Gastroesophageal sphincter (tissue), 4 donors: ENCODE results near the gene GPR63. TPM values are rescaled to one million over a fixed set of nuclear protein-coding genes. Genes with fewer than 3 reads are reported as not detected.

ENCODE experiments used
- ATAC-seq: fragments of 150-250 bp; one replicate; pipeline ENCODE4 v1.9.1; 2016; ENCODE audit warnings: mild to moderate bottlenecking, moderate library complexity
- H3K27ac ChIP-seq, 4 donors: fragments of 200-600 bp; sonication (generic) in 3 of 4; 1 replicate in 3 of 4; 2 replicates in 1 of 4; pipeline ENCODE4 v1.5.1; 2016 to 2019
- H3K27me3 ChIP-seq: fragments of 200-600 bp; sonication (generic); one replicate; pipeline ENCODE4 v1.5.1; 2019
- H3K36me3 ChIP-seq, 2 donors: fragments of 200-600 bp; sonication (generic); one replicate each; pipeline ENCODE4 v1.5.1; 2019; ENCODE audit warnings: control low read depth in 1 of 2
- H3K4me1 ChIP-seq, 3 donors: fragments of 200-600 bp; sonication (generic); 1 replicate in 2 of 3; 2 replicates in 1 of 3; pipeline ENCODE4 v1.5.1; 2016 to 2019; ENCODE audit warnings: control low read depth in 2 of 3
- H3K4me3 ChIP-seq, 2 donors: fragments of 200-600 bp; sonication (generic); one replicate each; pipeline ENCODE4 v1.5.1; 2019; ENCODE audit warnings: mild to moderate bottlenecking in 1 of 2, moderate library complexity in 1 of 2
- H3K9me3 ChIP-seq, 3 donors: fragments of 200-600 bp; sonication (generic); one replicate each; pipeline ENCODE4 v1.5.1; 2017 to 2019; ENCODE audit warnings: control low read depth in 2 of 3
- EP300 ChIP-seq: sonication (generic); formaldehyde crosslinking; IDR thresholded peaks from one replicate; pipeline ENCODE4 v1.6.1; 2017; ENCODE audit warnings: antibody characterized with exemption, mild to moderate bottlenecking
- POLR2A ChIP-seq, 2 donors: fragments of 450-650 bp; IDR thresholded peaks; one replicate each; pipeline ENCODE4 v1.6.1; 2017; ENCODE audit warnings: antibody characterized with exemption in 2 of 2, mild to moderate bottlenecking in 2 of 2, moderate library complexity in 1 of 2
- POLR2AphosphoS5 ChIP-seq: sonication (generic); formaldehyde crosslinking; IDR thresholded peaks from one replicate; pipeline ENCODE4 v1.6.1; 2017; ENCODE audit warnings: antibody characterized with exemption
- WGBS, 2 donors: methylation state at CpG; one replicate each; pipeline ENCODE4 v1.1.5; 2018; ENCODE audit warnings: low coverage in 1 of 2; 5-methylcytosine and 5-hydroxymethylcytosine counted together
- total RNA-seq, 4 donors: library from RNA; depleted of rRNA; stranded (reverse); fragments of >200 nt; gene quantifications; one replicate each; pipeline ENCODE4 v1.1.0, GENCODE V29; 2016
- TF ChIP-seq, protein P1 (sequence below), 4 experiments: fragments of 200-600 bp in 2 of 4; fragments of 450-650 bp in 2 of 4; sonication (generic) in 1 of 4; IDR thresholded peaks; one replicate each; pipeline ENCODE4 v1.5.1; 2017 to 2019; ENCODE audit warnings: antibody characterized with exemption in 4 of 4, mild to moderate bottlenecking in 2 of 4, moderate library complexity in 2 of 4

GPR63 gene
- total RNA-seq, 4 donors from 2014 or later, result 0.54 to 2.8 (median 1.4) TPM

DNA sequence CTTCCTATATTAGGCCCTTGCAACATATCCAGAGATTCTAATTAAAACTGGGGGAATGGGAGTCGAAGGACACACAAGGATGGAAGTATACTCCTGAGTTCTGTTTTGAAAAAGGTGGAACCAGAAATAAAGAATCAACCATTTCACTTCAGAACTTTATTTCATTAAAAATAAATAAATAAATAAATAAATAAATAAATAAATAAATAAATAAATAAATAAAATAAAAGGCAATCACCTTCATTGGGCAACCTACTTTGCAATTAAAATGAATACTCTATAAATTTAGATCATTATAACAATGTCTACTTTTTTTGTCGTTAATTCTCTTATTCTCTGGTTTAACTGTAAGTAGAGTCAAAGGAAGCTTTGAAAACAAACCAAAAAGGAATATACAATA is 25.6 kb downstream of the GPR63 start:
- WGBS, 2 donors, result 91 to 100% methylated on average over 1 to 2 of the region's 2 CpGs
- TF ChIP-seq EP300, result no peak
- no peak for TF ChIP-seq POLR2AphosphoS5
- TF ChIP-seq POLR2A (IDR thresholded peaks at IDR 0.05), result no peak
- TF ChIP-seq, protein P1, sequence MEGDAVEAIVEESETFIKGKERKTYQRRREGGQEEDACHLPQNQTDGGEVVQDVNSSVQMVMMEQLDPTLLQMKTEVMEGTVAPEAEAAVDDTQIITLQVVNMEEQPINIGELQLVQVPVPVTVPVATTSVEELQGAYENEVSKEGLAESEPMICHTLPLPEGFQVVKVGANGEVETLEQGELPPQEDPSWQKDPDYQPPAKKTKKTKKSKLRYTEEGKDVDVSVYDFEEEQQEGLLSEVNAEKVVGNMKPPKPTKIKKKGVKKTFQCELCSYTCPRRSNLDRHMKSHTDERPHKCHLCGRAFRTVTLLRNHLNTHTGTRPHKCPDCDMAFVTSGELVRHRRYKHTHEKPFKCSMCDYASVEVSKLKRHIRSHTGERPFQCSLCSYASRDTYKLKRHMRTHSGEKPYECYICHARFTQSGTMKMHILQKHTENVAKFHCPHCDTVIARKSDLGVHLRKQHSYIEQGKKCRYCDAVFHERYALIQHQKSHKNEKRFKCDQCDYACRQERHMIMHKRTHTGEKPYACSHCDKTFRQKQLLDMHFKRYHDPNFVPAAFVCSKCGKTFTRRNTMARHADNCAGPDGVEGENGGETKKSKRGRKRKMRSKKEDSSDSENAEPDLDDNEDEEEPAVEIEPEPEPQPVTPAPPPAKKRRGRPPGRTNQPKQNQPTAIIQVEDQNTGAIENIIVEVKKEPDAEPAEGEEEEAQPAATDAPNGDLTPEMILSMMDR (IDR thresholded peaks at IDR 0.05), result no peak
- no peaks in the 10 kb centered on the region for H3K9me3 ChIP-seq
- H3K4me3 ChIP-seq, result no peak overlapping the region
- peaks cover 0 to 3% (median 0%) of the 10 kb centered on the region in 3 donors for H3K4me1 ChIP-seq
- ATAC-seq, result no peak
- H3K27ac ChIP-seq, result no peak overlapping the region
- H3K36me3 ChIP-seq, result no peaks in the 10 kb centered on the region
- no peaks in the 10 kb centered on the region for H3K27me3 ChIP-seq

DNA sequence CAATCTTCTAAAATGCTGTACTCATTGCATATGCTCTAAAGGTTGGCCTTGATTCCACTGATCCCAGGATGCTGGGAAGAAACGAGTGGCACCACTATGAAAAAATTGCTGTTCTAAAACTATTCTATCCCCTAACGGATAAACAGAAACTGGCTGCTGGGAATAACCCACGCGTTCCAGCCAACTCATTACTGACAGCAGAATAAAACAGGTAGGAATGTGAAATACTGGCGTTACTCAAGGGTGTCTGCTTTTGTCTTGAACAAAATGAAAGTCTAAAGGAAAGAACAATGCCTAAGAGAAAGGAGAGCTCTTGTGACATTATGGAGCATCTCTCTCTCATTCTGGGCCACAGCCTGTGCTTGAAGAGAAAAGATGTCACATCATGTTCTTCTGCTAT is 26.1 kb downstream of the GPR63 start:
- Histone ChIP-seq H3K4me1 (peaks cover 0 to 3% (median 0%) of the 10 kb centered on the region in 3 donors), H3K36me3 (no peaks in the 10 kb centered on the region), H3K9me3 (no peaks in the 10 kb centered on the region), H3K27ac (no peak overlapping the region), H3K4me3 (no peak overlapping the region), H3K27me3 (no peaks in the 10 kb centered on the region)
- 61 to 88% methylated on average over 3 to 4 of the region's 5 CpGs for WGBS, 2 donors
- no peak for TF ChIP-seq EP300
- no peak for TF ChIP-seq POLR2AphosphoS5
- TF ChIP-seq POLR2A (IDR thresholded peaks at IDR 0.05), result no peak
- TF ChIP-seq, protein P1 (IDR thresholded peaks at IDR 0.05), result no peak
- ATAC-seq, result no peak

DNA sequence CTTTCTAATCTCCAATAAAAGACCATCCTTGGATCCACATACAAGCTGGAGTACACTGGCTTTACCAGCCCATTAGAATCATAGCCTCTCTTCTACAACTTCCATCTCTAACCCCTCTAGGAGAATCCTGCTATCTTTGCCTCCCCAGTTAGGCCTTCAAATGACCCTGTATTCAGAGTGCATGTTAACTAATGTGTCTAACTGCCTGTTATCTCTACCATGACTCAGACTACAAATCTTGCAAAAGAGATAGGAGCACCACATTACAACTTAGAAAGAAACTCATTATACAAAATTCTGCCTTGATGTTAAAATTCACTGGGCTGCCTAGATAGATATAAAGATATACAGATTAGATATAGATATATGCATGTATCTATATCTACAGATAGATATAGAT is 28.2 kb downstream of the GPR63 start:
- no peak for ATAC-seq
- H3K36me3 ChIP-seq, result no peaks in the 10 kb centered on the region
- H3K4me1 ChIP-seq, result peaks cover 0 to 3% (median 0%) of the 10 kb centered on the region in 3 donors
- H3K27ac ChIP-seq, result no peak overlapping the region
- no peaks in the 10 kb centered on the region for H3K27me3 ChIP-seq
- TF ChIP-seq, protein P1 (IDR thresholded peaks at IDR 0.05), result no peak
- TF ChIP-seq POLR2A (IDR thresholded peaks at IDR 0.05) (no peak), EP300 (no peak), POLR2AphosphoS5 (no peak)
- H3K9me3 ChIP-seq, result no peaks in the 10 kb centered on the region
- no peak overlapping the region for H3K4me3 ChIP-seq

DNA sequence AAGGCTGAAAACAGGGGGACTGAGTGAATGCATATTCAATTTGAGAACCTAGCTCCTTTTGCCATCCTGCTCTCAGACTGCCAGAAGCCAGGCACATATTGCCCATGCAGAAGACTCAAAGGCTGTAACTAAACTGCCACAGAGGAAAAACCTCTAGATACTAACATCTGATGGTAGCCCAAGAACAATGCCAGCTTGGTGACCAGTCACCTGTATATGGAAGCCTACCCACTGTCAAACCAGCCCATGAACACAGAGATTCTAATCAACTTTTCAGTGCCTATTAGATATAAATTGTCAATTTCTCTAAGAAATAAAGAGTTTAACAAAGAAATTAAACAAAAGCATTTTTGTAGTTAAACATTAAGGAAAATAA is 34.2 kb downstream of the GPR63 start:
- Histone ChIP-seq H3K27ac (no peak overlapping the region), H3K4me3 (no peak overlapping the region), H3K4me1 (no peaks in the 10 kb centered on the region), H3K27me3 (no peaks in the 10 kb centered on the region), H3K36me3 (peaks cover 0 to 4% of the 10 kb centered on the region in 2 donors), H3K9me3 (no peaks in the 10 kb centered on the region)
- no peak for TF ChIP-seq POLR2AphosphoS5
- ATAC-seq, result no peak

DNA sequence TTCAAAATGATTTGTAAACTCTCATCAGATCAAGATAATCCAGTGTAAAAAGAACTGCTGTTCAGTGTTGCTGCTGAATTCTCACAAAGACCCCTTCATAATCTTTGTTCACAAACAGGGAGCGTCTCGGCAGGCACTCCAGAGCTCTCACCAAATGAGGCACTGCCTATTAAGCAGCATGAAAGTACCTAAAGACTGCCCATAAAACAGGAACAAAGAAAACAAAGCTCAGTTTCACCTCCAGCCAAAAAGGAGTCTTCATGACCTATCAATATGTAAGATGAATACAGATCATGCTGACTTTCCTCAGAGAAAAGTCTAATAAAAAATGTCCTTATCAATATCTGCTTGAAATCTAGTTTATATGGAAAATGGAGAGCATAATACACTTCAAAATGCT is 41.8 kb downstream of the GPR63 start:
- H3K27ac ChIP-seq, result no peak overlapping the region
- no peaks in the 10 kb centered on the region for H3K27me3 ChIP-seq
- TF ChIP-seq, protein P1 (IDR thresholded peaks at IDR 0.05), result no peak
- no peak for TF ChIP-seq POLR2AphosphoS5
- TF ChIP-seq EP300, result no peak
- no peak for TF ChIP-seq POLR2A (IDR thresholded peaks at IDR 0.05)
- ATAC-seq, result no peak
- no peaks in the 10 kb centered on the region for H3K4me1 ChIP-seq
- 88% methylated on average over 2 of the region's 2 CpGs; no CpG with 5 or more reads in 1 of the 2 donors for WGBS, 2 donors
- no peak overlapping the region for H3K4me3 ChIP-seq
- H3K36me3 ChIP-seq, result peaks cover 0 to 4% of the 10 kb centered on the region in 2 donors
- H3K9me3 ChIP-seq, result no peaks in the 10 kb centered on the region
